D341Med (cell line): Measurements from ENCODE around the gene ZSWIM3.
"Not testable (repeated sequence)": the region's sequence is repeated elsewhere in the genome, so short reads cannot be mapped to it uniquely, and the experiment has no call there.

Source experiments
- DNase-seq: peaks from one replicate; pipeline ENCODE4 v3.0.0; 2012; ENCODE audit warnings: low spot score

Gene ZSWIM3

DNA sequence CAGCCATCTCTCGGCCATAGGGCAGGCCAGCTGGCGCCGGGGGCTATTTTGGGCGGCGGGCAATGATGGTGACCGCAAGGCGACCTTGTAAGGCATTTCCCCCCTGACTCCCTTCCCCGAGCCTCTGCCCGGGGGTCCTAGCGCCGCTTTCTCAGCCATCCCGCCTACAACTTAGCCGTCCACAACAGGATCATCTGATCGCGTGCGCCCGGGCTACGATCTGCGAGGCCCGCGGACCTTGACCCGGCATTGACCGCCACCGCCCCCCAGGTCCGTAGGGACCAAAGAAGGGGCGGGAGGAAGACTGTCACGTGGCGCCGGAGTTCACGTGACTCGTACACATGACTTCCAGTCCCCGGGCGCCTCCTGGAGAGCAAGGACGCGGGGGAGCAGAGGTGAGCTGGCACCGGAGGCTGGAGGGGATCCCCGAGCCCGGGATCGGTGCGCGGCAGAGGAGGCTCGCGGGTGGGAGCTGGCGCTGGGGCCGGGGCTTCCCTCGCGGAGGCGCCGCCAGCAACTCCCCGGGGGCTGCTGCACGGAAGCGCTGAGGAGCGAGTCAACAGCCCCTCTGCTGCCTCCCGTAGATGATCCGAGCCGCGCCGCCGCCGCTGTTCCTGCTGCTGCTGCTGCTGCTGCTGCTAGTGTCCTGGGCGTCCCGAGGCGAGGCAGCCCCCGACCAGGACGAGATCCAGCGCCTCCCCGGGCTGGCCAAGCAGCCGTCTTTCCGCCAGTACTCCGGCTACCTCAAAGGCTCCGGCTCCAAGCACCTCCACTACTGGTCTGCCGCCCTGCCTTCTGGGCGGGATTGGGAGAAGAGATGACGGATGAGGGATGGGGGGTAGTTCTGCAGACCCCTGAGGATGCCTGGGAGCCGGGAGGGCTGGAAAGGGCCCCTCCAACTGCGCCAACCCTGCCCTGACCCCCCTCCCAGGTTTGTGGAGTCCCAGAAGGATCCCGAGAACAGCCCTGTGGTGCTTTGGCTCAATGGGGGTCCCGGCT, 33.9 kb downstream of the ZSWIM3 start, which contains the start of the genes CTSA and NEURL2:
Gene CTSA (plus strand): TSS at position 351 of the 999 bp plus-strand sequence. CDS start 234 bp downstream, at position 585.
Gene NEURL2 (minus strand): TSS at position 224 of the 999 bp plus-strand sequence. CDS start 217 bp downstream, at position 7.
- peak; percentile 94 for DNase-seq

DNA sequence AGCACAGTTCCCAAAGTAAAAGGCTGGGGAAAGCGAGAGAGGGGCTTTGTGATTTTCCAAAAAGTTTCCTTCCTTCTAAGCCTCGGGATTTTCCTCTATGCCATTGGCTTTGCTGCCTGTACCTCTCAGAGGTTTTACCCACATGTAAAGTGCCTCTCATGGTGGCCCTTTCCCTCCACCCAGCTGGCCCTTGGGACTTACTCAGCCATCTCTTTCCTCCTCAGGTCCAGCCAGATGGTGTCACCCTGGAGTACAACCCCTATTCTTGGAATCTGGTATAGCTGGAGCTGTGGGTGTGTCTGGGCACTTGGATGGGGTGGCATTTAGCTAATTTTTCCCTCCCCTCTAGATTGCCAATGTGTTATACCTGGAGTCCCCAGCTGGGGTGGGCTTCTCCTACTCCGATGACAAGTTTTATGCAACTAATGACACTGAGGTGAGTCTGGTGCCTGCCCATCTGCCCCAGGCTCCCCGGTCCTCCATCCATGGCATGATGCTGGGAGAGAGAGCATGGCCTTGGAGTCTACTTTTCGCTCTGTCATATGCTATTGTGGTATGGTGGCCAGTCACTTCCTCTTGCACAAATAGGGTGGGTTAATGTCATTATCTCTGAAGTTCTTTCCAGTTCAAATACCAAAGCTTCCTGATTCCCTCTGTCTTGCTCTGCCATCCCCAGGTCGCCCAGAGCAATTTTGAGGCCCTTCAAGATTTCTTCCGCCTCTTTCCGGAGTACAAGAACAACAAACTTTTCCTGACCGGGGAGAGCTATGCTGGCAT, 34.8 kb downstream of the ZSWIM3 start:
- DNase-seq, result peak; percentile 68

DNA sequence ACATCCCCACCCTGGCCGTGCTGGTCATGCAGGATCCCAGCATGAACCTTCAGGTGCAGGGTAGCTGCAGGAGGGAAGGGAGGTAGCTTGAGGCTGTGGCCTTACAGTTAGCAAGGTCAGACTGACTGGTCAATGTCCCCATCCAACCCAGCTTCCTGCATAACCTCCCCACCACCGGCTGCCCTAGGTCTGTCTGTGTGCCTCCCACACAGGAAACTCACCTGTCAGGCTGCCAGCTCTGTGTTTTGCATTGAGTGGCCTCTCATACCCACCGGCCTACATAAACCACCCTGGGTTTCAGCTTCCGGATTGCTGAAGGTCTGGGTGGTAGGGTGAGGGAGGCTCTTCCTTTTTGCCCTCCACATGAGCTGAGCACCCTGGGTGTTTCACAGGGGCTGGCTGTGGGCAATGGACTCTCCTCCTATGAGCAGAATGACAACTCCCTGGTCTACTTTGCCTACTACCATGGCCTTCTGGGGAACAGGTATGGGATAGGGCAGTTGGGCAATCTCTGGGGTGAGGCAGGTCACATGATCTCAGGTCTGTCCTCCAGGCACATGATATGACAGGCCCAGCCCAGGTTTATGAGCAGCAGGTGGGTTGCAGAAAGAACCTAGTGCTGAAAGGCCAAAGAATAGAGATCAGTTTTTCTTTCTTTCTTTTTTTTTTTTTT, 35.5 kb downstream of the ZSWIM3 start:
- DNase-seq, result no peak

DNA sequence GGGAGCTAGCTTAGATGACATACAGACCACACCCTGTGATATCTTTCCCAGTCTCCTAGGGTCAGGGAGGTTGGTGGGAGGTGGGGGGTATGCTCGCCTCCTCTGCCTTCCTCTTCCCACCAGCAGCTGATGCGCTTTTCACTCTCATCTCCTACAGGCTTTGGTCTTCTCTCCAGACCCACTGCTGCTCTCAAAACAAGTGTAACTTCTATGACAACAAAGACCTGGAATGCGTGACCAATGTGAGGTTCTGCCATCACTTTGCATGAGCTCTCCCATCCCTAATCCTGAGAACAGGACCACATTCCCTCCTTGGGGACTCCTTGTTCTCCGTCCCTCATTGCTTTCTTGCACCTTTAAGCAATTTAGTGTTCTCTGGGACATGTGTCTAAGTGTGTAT, 36.4 kb downstream of the ZSWIM3 start:
- DNase-seq, result no peak

DNA sequence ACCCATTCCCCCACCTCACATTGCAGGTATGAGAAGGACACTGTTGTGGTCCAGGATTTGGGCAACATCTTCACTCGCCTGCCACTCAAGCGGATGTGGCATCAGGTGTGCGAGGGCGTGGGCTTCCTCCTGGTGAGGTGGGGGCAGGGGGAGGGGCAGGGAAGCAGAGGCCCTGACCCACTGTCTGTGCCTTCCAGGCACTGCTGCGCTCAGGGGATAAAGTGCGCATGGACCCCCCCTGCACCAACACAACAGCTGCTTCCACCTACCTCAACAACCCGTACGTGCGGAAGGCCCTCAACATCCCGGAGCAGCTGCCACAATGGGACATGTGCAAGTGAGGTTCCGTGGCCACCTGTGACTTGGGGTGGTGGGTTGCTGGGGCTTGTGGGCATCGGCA, 37.4 kb downstream of the ZSWIM3 start:
- no peak for DNase-seq

DNA sequence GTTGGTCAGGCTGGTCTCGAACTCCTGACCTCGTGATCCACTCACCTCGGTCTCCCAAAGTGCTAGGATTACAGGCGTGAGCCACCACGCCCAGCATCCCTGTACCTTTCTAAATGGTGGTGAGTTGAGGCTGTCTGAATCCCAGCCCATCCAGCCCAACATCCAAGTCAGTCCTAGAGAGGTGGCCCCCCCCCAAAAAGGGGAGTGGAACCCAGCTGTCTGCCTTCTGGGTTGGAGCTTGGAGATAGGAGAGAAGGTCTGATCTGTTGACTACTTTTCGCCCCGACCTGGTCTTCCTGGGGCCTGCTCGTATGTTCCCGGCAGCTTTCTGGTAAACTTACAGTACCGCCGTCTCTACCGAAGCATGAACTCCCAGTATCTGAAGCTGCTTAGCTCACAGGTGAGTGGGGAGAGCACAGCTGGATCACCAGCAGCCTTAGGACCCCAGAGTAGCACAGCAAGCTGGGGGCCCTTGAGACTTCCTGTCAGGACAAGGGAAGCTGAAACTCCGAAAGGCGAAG, 39.3 kb downstream of the ZSWIM3 start:
- DNase-seq, result no peak

DNA sequence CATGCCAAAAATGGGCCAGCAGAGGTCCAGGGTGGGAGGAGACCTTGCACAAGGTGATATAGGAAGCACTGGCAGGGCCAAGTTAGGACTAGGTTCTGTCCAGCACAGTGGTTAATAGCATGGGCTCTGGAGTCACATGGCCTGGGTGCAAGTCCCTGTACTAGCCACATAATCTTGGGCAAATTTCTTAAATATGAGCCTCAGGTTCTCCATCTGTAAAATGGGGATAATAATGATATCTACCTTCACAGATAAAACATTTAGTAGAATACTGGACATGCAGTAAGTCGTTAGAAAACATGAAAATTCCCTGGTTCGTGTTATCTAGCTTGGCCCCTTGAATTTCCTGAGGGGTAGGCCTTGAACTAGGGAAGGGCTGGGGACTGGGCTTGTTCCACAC, 39.9 kb downstream of the ZSWIM3 start:
- DNase-seq, result no peak

DNA sequence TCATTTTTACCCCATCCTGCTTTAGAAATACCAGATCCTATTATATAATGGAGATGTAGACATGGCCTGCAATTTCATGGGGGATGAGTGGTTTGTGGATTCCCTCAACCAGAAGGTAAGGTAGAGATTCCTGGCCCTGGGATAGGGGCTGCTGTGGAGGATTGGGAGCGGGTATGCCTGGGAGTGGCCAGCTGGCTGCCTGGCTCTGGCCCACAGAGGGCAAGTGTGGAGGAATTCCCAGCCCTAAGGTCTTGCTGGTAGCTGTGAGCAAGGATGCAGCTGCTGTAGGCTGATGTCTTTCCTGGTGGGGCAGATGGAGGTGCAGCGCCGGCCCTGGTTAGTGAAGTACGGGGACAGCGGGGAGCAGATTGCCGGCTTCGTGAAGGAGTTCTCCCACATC, 40.3 kb downstream of the ZSWIM3 start:
- no peak for DNase-seq

DNA sequence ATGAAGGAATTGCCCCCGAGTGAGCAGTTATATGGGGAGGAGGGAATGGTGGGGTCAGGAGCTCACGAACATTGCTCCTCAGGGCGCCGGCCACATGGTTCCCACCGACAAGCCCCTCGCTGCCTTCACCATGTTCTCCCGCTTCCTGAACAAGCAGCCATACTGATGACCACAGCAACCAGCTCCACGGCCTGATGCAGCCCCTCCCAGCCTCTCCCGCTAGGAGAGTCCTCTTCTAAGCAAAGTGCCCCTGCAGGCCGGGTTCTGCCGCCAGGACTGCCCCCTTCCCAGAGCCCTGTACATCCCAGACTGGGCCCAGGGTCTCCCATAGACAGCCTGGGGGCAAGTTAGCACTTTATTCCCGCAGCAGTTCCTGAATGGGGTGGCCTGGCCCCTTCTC, 40.9 kb downstream of the ZSWIM3 start:
- no peak for DNase-seq

DNA sequence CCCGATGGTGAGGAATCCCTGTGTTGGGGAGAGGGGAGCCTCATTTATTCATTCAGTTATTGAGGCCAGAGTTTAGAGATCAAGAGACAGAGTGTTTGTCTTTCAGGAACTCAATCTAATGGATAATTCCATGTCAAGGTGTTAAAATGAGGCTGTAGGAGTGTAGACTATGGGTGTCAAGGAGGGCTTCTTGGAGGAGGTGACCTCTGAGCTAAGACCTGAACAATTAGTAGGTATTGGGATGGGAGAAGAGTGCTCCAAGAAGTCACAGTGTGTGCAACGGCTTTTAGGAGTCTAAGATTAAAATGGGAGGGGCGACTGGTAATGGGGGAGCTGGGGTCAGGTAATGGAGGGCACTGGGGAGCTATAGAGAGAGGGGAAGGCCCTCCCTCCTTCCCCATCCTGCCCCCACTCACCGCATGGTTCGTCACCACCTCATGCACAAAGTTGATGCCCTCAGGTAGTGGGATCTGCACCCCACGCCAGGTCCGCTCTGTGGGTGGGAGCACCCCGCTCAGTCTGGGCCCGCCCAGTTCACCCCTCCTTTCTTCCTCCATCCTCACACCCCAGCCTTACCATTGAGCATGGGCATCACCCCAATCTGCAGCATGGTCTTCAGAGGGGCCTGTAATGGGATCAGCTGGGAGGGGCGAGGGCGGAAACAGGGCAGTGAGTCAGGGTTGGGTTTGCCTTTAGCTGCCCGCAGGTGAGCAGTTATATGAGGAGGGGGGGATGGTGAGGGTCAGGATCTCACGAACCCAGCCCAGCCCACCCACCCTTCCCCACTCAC, 41.8 kb downstream of the ZSWIM3 start:
- no peak for DNase-seq

DNA sequence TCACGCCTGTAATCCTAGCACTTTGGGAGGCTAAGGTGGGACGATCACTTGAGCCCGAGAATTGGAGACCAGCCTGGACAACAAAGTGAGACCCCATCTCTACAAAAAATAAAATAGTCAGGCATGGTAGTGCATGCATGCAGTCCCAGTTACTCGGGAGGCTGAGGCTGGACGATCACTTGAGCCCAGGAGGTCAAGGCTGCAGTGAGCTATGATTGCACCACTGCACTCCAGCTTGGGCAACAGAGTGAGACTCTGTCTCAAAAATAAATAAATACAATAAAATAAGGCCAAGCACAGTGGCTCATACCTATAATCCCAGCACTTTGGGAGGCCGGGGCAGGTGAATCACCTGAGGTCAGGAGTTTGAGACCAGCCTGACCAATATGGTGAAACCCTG, 43.9 kb downstream of the ZSWIM3 start:
- not testable (repeated sequence) for DNase-seq

DNA sequence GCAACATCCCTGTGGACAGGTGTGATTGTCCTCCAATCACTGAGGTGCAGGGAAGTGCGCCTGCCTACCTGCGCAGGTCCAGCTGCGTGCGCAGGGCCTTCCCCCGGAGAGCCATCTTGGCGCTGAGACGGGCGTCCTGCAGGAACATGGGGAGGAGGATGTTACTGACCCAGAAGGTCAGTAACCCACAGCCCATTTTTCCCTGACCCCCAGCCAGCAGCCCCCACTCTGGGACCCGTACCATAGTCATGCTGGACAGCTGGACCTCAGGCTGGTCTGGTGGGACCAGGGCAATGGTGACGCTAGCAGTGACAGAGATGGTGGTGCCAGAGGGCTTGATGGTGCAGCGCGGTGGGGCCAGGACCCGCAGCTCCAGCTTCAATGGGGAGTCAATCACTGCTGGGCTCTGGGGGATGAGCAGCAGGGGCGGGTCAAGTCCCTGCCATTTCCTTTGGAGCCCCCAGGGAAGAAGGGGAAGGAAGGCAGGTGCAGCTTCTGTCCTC, 44.8 kb downstream of the ZSWIM3 start:
- no peak for DNase-seq

DNA sequence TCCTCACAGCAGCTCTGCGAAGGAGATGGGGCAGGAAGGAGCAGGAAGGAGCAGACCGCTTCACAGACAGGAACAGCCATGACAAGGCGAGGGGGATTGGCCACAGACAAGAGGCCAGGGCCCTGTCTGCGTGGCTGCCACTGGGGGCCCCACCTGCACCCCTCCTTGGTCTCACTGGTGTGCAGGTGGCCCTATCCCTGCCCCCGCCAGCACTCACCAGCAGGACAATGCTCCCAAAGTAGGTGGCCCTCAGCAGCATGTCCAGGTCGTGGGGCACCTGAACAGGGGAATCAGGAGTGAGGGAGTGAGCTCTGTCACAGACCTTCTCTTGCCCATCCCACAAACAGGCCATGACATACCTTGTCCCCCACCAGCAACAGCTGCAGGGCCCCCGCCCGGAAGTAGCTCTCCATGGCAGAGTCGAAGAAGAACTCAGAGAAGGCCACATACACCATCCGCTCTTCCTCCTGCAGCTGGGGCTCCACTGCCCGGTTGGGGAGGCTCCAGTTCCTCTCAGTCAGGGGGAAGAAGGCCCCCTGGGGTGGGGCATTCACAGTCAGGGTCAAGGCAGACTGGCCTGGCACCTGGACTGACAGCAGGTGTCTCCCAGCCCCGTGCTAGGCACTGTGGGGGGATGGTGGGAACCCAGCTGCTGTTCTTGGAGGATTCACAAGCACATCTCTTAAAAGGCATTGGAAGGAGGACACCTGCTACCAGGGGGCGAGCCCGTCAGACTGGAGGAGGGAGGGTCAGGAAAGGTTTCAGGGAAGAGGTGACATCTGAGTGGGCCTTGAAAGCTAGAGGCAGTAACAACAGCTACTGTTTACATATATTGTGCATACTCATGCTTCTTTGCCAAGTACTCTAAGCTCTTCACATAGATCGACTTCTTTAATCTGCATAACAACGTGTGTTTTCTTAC, 47.4 kb downstream of the ZSWIM3 start:
- DNase-seq, result no peak

DNA sequence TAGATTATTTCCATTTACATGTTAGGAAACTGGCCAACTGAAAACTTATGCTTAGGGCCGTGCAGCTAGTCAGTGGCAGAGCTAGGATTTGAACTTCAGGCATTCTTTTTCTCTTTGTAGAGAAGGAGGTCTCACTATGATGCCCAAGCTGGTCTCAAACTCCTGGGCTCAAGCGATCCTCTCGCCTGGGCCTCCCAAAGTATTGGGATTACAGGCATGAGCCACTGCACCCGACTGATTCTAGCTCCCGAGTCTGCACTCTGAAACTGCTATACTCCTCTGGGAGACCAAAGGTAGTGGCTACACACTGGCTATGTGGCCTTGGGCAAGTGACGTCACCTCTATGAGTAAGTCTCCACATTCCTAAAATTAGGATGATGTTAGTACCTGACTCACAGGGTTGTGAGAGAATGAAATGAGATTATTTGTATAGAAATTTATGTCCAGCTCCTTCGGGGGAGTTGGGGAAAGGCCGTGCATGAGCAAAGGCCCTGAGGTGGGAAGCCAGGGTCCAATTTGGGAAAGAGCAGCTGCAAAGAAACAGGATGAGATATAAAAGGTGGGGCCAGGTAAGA, 48.2 kb downstream of the ZSWIM3 start:
- DNase-seq, result no peak

DNA sequence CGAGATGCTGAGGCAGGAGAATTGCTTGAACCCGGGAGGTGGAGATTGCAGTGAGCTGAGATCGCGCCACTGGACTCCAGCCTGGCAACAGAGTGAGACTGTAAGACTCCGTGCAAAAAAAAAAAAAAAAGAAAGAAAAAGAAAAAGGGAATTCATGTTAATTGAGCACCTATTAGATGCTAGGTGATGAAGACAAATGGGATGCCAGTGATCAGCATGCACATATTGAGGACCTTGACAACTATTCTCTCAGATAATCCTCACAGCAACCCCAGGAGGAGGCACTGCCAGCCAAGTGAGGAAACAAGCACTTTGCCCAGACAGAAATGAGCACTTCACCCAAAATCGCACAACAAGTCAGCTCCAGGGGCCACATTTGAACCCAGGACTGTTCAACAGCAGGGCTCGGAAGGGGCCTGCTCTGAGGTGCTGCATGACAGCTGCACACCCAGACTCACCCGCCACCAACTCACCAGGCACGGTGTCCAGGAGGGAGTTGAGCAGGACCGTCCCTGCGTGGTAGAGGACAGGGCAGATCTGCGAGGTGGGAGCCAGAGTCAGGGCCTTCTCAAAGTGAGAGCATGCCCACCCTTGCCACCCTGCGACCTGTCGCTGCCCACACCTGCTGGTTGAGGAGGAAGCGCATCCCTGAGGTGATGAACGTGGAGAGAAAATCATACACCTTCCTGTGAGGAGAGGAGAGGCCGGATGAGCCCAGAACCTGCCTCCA, 50.0 kb downstream of the ZSWIM3 start:
- DNase-seq, result no peak

DNA sequence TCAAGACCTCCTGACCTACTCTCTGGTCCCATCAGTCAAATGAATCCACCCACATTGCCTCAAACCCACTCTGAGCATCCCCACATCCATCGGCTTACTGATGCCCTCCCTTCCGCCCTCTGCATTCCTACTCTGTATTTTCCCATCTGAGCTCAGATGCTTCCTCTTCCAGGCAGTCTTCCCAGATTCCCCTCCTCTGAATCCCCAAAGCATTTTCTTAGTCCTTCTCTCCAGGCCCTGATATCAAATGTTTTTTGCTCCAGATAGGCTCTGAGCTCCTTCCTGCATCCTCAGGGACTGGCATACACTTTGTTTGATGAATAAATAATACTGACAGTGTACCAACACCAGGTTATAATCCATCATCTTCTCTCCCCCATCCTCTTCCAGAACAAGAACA, 50.7 kb downstream of the ZSWIM3 start:
- no peak for DNase-seq

DNA sequence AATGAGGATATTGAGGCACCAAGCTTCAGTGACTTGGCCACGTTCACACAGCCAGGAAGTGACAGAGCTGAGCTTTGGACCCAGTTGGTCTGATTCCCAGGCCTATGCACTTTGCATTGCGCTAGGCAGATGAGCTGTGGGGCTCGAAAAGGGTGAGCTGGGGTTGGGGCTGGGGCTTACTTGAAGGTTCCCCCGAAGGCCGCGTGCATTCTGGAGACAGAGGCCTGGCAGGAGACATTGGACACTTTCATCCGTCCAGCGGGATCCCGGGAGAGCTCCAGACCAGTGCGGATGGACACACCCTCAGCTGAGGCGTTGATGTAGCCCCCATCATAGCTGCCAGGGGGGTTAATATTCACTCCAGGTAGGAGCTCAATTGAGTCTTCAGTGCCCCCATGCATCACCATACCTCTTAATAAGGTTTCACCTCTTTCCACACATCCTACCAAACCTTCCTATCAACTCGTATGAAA, 52.0 kb downstream of the ZSWIM3 start:
- DNase-seq, result no peak

DNA sequence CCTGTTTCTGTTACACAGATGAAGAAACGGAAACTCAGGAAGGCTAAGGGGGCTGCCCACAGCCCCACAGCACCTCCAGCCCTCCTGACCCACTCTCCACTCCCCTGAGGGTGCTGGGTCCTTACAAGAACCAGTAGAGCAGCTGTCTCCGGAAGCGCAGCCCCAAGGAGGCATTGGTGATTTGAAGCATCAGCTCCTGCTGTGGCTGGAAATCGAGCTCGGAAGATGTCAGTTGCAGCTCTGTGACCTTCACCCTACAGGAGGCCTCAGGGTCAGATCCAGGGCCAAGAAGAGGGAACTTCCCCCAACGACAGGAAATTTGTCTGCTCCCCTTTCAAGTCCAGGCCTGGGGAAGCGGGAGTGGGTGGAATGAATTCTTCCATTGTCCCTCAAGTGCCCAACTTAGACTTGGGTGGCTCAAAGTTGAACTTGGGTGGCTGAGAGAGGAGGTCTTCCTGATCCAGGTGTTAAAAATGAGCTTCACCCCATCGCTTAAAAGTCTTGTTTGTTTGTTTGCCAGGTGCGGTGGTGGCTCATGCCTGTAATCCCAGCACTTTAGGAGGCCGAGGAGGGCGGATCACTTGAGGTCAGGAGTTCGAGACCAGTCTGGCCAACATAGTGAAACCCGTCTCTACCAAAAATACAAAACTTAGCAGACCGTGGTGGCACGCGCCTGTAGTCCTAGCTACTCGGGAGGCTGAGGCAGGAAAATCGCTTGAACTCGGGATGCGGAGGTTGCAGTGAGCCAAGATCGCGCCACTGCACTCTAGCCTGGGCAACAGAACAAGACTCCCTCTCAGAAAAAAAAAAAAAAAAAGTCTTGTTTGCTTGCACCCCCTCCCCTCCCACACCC, 52.6 kb downstream of the ZSWIM3 start:
- DNase-seq, result no peak
